Activated CD8-positive, alpha-beta T cell treated with anti-CD3 and anti-CD28 coated beads for 36 hours (primary cell): ENCODE results near the gene GNB5. TPM values are rescaled to one million over a fixed set of nuclear protein-coding genes. Genes with fewer than 3 reads are reported as not detected.
A peak's percentile ranks its signal among the peaks of the same experiment; 100 is the strongest.

Experiments
- ATAC-seq: fragments of 200-7000 bp; cut with Tn5 transposase; one replicate; pipeline ENCODE4 v1.10.0; 2021; ENCODE audit warnings: mild to moderate bottlenecking, moderate library complexity
- CTCF ChIA-PET: fragments of 350-600 bp; sonication (Branson Sonifier 250); formaldehyde crosslinking; loops from one replicate; lab custom pipeline; 2021; ENCODE audit warnings: antibody characterized with exemption; lab: Charles Lee
- POLR2A ChIA-PET: fragments of 350-600 bp; sonication (Branson Sonifier 250); formaldehyde crosslinking; loops from one replicate; lab custom pipeline; 2021; ENCODE audit warnings: antibody characterized with exemption; lab: Charles Lee
- DNase-seq: peaks from one replicate; pipeline ENCODE4 v3.0.0-alpha.2; 2020
- H3K27ac Mint-ChIP-seq: one replicate; pipeline ENCODE4 v1.8.0; 2021; ENCODE audit warnings: mild to moderate bottlenecking, mixed read lengths
- H3K27me3 Mint-ChIP-seq: one replicate; pipeline ENCODE4 v1.8.0; 2021; ENCODE audit warnings: mixed read lengths
- H3K36me3 Mint-ChIP-seq: one replicate; pipeline ENCODE4 v1.8.0; 2021; ENCODE audit warnings: low read depth, mixed read lengths
- H3K4me1 Mint-ChIP-seq: one replicate; pipeline ENCODE4 v1.8.0; 2021; ENCODE audit warnings: low read depth, mixed read lengths
- H3K4me3 Mint-ChIP-seq: one replicate; pipeline ENCODE4 v1.8.0; 2021; ENCODE audit warnings: mild to moderate bottlenecking, moderate library complexity, mixed read lengths
- H3K9me3 Mint-ChIP-seq: one replicate; pipeline ENCODE4 v1.8.0; 2021; ENCODE audit warnings: mixed read lengths
- intact Hi-C: fragments of 100-400 bp; cut with micrococcal nuclease; formaldehyde crosslinking; loops from one replicate; pipeline ENCODE4 v1.10.0; 2022
- total RNA-seq, 2 experiments: library from RNA; stranded (reverse); gene quantifications; one replicate each; pipeline ENCODE4 v1.2.3, GENCODE V29; 2021
- TF ChIP-seq, protein P1 (sequence below): fragments of 200-600 bp; IDR thresholded peaks from one replicate; pipeline ENCODE4 v1.8.0; 2022; ENCODE audit warnings: antibody characterized with exemption, mild to moderate bottlenecking

GNB5 gene
- total RNA-seq, 2 experiments from 2014 or later, result 16.8 to 17.5 TPM

- ChIA-PET POLR2A (interaction anchor here (0.8 to 1.3 kb wide), 2 partner anchors 12 to 22 kb away, joined by 4 to 6 read pairs; no protein-coding TSS in a partner anchor), CTCF (interaction anchor here (0.7 to 3.9 kb wide), 6 partner anchors 7 to 63 kb away, joined by 3 to 21 read pairs (median 4); no protein-coding TSS in a partner anchor)
- intact Hi-C loops, result no loop called here
- ATAC-seq (peak; percentile 66), DNase-seq (peak; percentile 27)
- Mint-ChIP-seq H3K36me3 (peaks cover 3% of the 10 kb centered on the region), H3K27ac (peak overlapping the region; percentile 83), H3K4me3 (no peak overlapping the region), H3K4me1 (peaks cover 40% of the 10 kb centered on the region), H3K27me3 (no peaks in the 10 kb centered on the region), H3K9me3 (no peaks in the 10 kb centered on the region)
- TF ChIP-seq, protein P1, sequence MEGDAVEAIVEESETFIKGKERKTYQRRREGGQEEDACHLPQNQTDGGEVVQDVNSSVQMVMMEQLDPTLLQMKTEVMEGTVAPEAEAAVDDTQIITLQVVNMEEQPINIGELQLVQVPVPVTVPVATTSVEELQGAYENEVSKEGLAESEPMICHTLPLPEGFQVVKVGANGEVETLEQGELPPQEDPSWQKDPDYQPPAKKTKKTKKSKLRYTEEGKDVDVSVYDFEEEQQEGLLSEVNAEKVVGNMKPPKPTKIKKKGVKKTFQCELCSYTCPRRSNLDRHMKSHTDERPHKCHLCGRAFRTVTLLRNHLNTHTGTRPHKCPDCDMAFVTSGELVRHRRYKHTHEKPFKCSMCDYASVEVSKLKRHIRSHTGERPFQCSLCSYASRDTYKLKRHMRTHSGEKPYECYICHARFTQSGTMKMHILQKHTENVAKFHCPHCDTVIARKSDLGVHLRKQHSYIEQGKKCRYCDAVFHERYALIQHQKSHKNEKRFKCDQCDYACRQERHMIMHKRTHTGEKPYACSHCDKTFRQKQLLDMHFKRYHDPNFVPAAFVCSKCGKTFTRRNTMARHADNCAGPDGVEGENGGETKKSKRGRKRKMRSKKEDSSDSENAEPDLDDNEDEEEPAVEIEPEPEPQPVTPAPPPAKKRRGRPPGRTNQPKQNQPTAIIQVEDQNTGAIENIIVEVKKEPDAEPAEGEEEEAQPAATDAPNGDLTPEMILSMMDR, result no peak
These were observed 43.7 kb upstream of the GNB5 start for GRCh38 chr15:52234596-52235541.

DNA sequence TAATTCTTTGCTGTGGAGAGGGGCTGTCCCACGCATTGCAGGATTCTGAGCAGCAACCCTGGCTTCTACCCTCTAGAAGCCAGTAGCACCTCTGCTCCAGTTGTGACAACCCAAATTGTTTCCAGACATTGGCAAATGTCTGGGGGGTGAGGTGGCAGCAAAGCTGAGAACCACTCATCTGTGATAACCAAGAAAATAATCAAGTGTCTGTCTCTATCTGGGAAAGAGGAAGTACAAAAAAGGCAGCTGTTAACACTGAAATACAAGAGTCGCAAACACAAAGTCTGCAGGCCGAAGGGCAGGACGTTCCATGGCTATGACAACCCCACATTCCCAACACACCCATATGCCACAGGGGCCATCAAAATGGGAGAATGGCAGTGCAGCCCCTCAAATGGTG is 42.2 kb upstream of the GNB5 start:
- intact Hi-C loops, result no loop called here

GRCh38 chr15:52232327-52232726 is 41.1 kb upstream of the GNB5 start:
- DNase-seq (no peak), ATAC-seq (no peak)
- Mint-ChIP-seq H3K9me3 (no peaks in the 10 kb centered on the region), H3K36me3 (peaks cover 3% of the 10 kb centered on the region), H3K27ac (no peak overlapping the region), H3K4me1 (peaks cover 42% of the 10 kb centered on the region), H3K4me3 (no peak overlapping the region), H3K27me3 (no peaks in the 10 kb centered on the region)
- CTCF ChIA-PET, result interaction anchor here (0.9 to 2.1 kb wide), 3 partner anchors 12 to 24 kb away, joined by 3 to 6 read pairs (median 4); no protein-coding TSS in a partner anchor
- POLR2A ChIA-PET, result interaction anchor here (0.6 kb wide), 1 partner anchor 56 kb away, joined by 3 read pairs; no protein-coding TSS in a partner anchor
- TF ChIP-seq, protein P1, result no peak
- intact Hi-C loops, result no loop called here

More for the DNA sequence above, 42.2 kb upstream of the GNB5 start:
- ATAC-seq (no peak), DNase-seq (no peak)
- ChIA-PET CTCF (interaction anchor here (1.2 to 3.9 kb wide), 4 partner anchors 10 to 25 kb away, joined by 4 to 18 read pairs (median 6); no protein-coding TSS in a partner anchor), POLR2A (no interaction called here)
- Mint-ChIP-seq H3K4me3 (no peak overlapping the region), H3K27me3 (no peaks in the 10 kb centered on the region), H3K27ac (peak overlapping the region; percentile 72), H3K9me3 (no peaks in the 10 kb centered on the region), H3K36me3 (peaks cover 3% of the 10 kb centered on the region), H3K4me1 (peaks cover 40% of the 10 kb centered on the region)
- TF ChIP-seq, protein P1, result no peak

GRCh38 chr15:52230073-52230472 is 38.9 kb upstream of the GNB5 start:
- Mint-ChIP-seq H3K4me1 (peaks cover 31% of the 10 kb centered on the region), H3K27me3 (no peaks in the 10 kb centered on the region), H3K27ac (no peak overlapping the region), H3K36me3 (peaks cover 3% of the 10 kb centered on the region), H3K4me3 (no peak overlapping the region), H3K9me3 (no peaks in the 10 kb centered on the region)
- ChIA-PET CTCF (interaction anchor here (0.6 kb wide), 1 partner anchor 91 kb away, joined by 3 read pairs; no protein-coding TSS in a partner anchor), POLR2A (interaction anchor here (1.2 kb wide), 1 partner anchor 68 kb away, joined by 3 read pairs; no protein-coding TSS in a partner anchor)
- intact Hi-C loops, result no loop called here
- TF ChIP-seq, protein P1, result no peak
- ATAC-seq (no peak), DNase-seq (no peak)
